Suppressor macrophage treated with lipopolysaccharide for 1 hour (primary cell): ENCODE results near the gene CAMK2G.

Experiments used
- DNase-seq, 3 donors: peaks; one replicate each; pipeline ENCODE4 v3.0.0-alpha.2; 2020 to 2022

CAMK2G gene

GRCh38 chr10:73763343-73763742 is 111.0 kb downstream of the CAMK2G start:
- no peak for DNase-seq

DNA sequence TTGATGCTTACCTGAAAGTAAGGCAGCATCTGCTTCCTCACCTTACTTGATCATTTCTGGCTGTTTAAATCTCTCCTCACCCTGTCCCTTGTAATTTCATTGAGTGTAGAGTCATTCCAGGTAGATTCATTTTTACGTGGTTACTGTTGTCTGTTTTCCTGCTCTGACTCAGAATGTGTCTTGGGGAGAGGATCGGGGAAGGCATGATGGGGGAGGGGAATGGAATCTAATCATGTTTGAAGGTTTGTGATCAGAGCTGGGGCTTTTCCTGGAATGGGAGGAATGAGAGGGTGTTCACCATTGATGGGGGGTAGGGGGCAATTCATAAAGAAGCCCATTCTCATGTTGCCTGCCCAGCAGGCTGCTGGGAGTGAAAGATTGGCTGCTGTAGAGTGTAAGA is 111.4 kb downstream of the CAMK2G start:
- DNase-seq, result no peak
